ENCODE data around the gene NCF4. TPM values are rescaled to one million over a fixed set of nuclear protein-coding genes. Genes with fewer than 3 reads are reported as not detected.

Gene NCF4
- total and polyA plus RNA-seq, 2 donors (not counting 1 experiment from before 2014, with no cell fraction given): 118 to 175 TPM

GRCh38 chr22:36897611-36898010 is 36.8 kb downstream of the NCF4 start:
- H3K4me3 ChIP-seq (ENCODE audit: control extremely low read depth in 1 of 5, extremely low read depth in 1 of 5, insufficient read depth in 1 of 5, low read depth in 2 of 5, low read length in 4 of 5): no peak overlapping the region
- ChIA-PET POLR2A (interaction anchor here (0.5 kb wide), 1 partner anchor 395 kb away, joined by 4 read pairs; no protein-coding TSS in a partner anchor), CTCF (interaction anchor here (1.3 kb wide), 1 partner anchor 39 kb away, joined by 4 read pairs; no protein-coding TSS in a partner anchor)
- H3K27me3 Mint-ChIP-seq: no peaks in the 10 kb centered on the region
- TF ChIP-seq CTCF (IDR thresholded peaks at IDR 0.05) (no peak), EZH2 (IDR thresholded peaks at IDR 0.05; ENCODE audit: borderline replicate concordance, insufficient read depth, low read depth, low read length, poor library complexity, severe bottlenecking) (no peak)
- DNase-seq (no peak), ATAC-seq (ENCODE audit: low read depth) (no peak)
- H3K4me1 Mint-ChIP-seq: peaks cover 4% of the 10 kb centered on the region
- no peaks in the 10 kb centered on the region for H3K27me3 ChIP-seq (replicated peaks in 1 of 4; ENCODE audit: control extremely low read depth in 1 of 4, control insufficient read depth in 3 of 4, insufficient read depth in 4 of 4, low read length in 3 of 4)
- intact Hi-C loops (cut with micrococcal nuclease): no loop called here
- peaks cover 7% of the 10 kb centered on the region for H3K9me3 Mint-ChIP-seq (ENCODE audit: insufficient read depth)
- H3K4me2 ChIP-seq (replicated peaks; ENCODE audit: low read depth, low read length, poor library complexity, severe bottlenecking): no peak overlapping the region
- H3K9ac ChIP-seq (ENCODE audit: low read length): no peak overlapping the region
- no peaks in the 10 kb centered on the region for H4K20me1 ChIP-seq (ENCODE audit: control insufficient read depth, insufficient read depth, low read length, poor library complexity, severe bottlenecking)
- peaks cover 0 to 22% (median 12%) of the 10 kb centered on the region in 3 donors for H3K9me3 ChIP-seq (ENCODE audit: control extremely low read depth in 1 of 3, control insufficient read depth in 2 of 3, insufficient read depth in 1 of 3, low read length in 2 of 3)
- no peak overlapping the region for H2AFZ ChIP-seq (ENCODE audit: insufficient read depth, low read depth, low read length, poor library complexity, severe bottlenecking)
- no peak overlapping the region for H3K4me3 Mint-ChIP-seq
- no peaks in the 10 kb centered on the region for H3K79me2 ChIP-seq (ENCODE audit: control insufficient read depth, insufficient read depth, low read length)
- WGBS (ENCODE audit: insufficient coverage): 75% methylated on average over 3 of the region's 3 CpGs
- no peak overlapping the region for H3K27ac Mint-ChIP-seq
- H3K36me3 ChIP-seq (replicated peaks in 1 of 2; ENCODE audit: control extremely low read depth in 1 of 2, control insufficient read depth in 1 of 2, extremely low read depth in 1 of 2, insufficient read depth in 2 of 2, low read length in 1 of 2): no peaks in the 10 kb centered on the region
- no peak overlapping the region for H3K27ac ChIP-seq (ENCODE audit: low read length in 2 of 2)
- H3K4me1 ChIP-seq (ENCODE audit: control insufficient read depth in 2 of 2, insufficient read depth in 2 of 2, low read length in 2 of 2): no peaks in the 10 kb centered on the region

GRCh38 chr22:36898690-36899089 is 37.9 kb downstream of the NCF4 start:
- H3K27me3 Mint-ChIP-seq: peaks cover 3% of the 10 kb centered on the region
- no peak for DNase-seq
- H4K20me1 ChIP-seq (ENCODE audit: control insufficient read depth, insufficient read depth, low read length, poor library complexity, severe bottlenecking): no peaks in the 10 kb centered on the region
- no peak overlapping the region for H3K4me3 Mint-ChIP-seq
- peaks cover 7% of the 10 kb centered on the region for H3K9me3 Mint-ChIP-seq (ENCODE audit: insufficient read depth)
- no peaks in the 10 kb centered on the region for H3K36me3 ChIP-seq (replicated peaks in 1 of 2; ENCODE audit: control extremely low read depth in 1 of 2, control insufficient read depth in 1 of 2, extremely low read depth in 1 of 2, insufficient read depth in 2 of 2, low read length in 1 of 2)
- intact Hi-C loops (cut with micrococcal nuclease): no loop called here
- peaks cover 4% of the 10 kb centered on the region for H3K4me1 Mint-ChIP-seq
- no peak overlapping the region for H3K27ac ChIP-seq (ENCODE audit: low read length in 2 of 2)
- H3K4me2 ChIP-seq (replicated peaks; ENCODE audit: low read depth, low read length, poor library complexity, severe bottlenecking): no peak overlapping the region
- H3K27ac Mint-ChIP-seq: no peak overlapping the region
- ChIA-PET CTCF (no interaction called here), POLR2A (no interaction called here)
- H3K27me3 ChIP-seq (replicated peaks in 1 of 4; ENCODE audit: control extremely low read depth in 1 of 4, control insufficient read depth in 3 of 4, insufficient read depth in 4 of 4, low read length in 3 of 4): no peaks in the 10 kb centered on the region
- no peaks in the 10 kb centered on the region for H3K4me1 ChIP-seq (ENCODE audit: control insufficient read depth in 2 of 2, insufficient read depth in 2 of 2, low read length in 2 of 2)
- no peaks in the 10 kb centered on the region for H3K79me2 ChIP-seq (ENCODE audit: control insufficient read depth, insufficient read depth, low read length)
- ATAC-seq (ENCODE audit: low read depth): no peak
- WGBS (ENCODE audit: insufficient coverage): 87% methylated on average over 4 of the region's 4 CpGs
- H2AFZ ChIP-seq (ENCODE audit: insufficient read depth, low read depth, low read length, poor library complexity, severe bottlenecking): no peak overlapping the region
- H3K4me3 ChIP-seq (ENCODE audit: control extremely low read depth in 1 of 5, extremely low read depth in 1 of 5, insufficient read depth in 1 of 5, low read depth in 2 of 5, low read length in 4 of 5): no peak overlapping the region
- H3K9ac ChIP-seq (ENCODE audit: low read length): no peak overlapping the region
- H3K9me3 ChIP-seq (ENCODE audit: control extremely low read depth in 1 of 3, control insufficient read depth in 2 of 3, insufficient read depth in 1 of 3, low read length in 2 of 3): peaks cover 0 to 22% (median 12%) of the 10 kb centered on the region in 3 donors
- TF ChIP-seq EZH2 (IDR thresholded peaks at IDR 0.05; ENCODE audit: borderline replicate concordance, insufficient read depth, low read depth, low read length, poor library complexity, severe bottlenecking): no peak
- TF ChIP-seq CTCF (IDR thresholded peaks at IDR 0.05): no peak

Data from B cell (primary cell).